ENCODE results near the gene GP5.

- TF ChIP-seq CTCF (IDR thresholded peaks at IDR 0.05) (no peak), POLR2A (IDR thresholded peaks at IDR 0.05) (no peak)
These were observed 32.5 kb upstream of the GP5 start for GRCh38 chr3:194431554-194431953.

Measured in prostate gland (tissue), 2 donors.